Suprapubic skin (tissue), 4 donors: Measurements from ENCODE around the gene OR5AN1.

Experiments used
- CTCF ChIP-seq, 2 donors: fragments of 200-600 bp in 1 of 2; fragments of 450-650 bp in 1 of 2; sonication (generic) in 1 of 2; IDR thresholded peaks; one replicate each; pipeline ENCODE4 v1.5.1; 2016 to 2019; ENCODE audit warnings: antibody characterized with exemption in 2 of 2, mild to moderate bottlenecking in 1 of 2, moderate library complexity in 1 of 2
- EP300 ChIP-seq: sonication (generic); formaldehyde crosslinking; IDR thresholded peaks from one replicate; pipeline ENCODE4 v1.6.1; 2017; ENCODE audit warnings: antibody characterized with exemption
- POLR2A ChIP-seq, 2 donors: fragments of 450-650 bp; IDR thresholded peaks; one replicate each; pipeline ENCODE4 v1.6.1; 2017; ENCODE audit warnings: antibody characterized with exemption in 2 of 2, mild to moderate bottlenecking in 2 of 2, moderate library complexity in 2 of 2
- POLR2AphosphoS5 ChIP-seq, 3 donors: sonication (generic); formaldehyde crosslinking; IDR thresholded peaks; one replicate each; pipeline ENCODE4 v1.6.1; 2017; ENCODE audit warnings: antibody characterized with exemption in 3 of 3

DNA sequence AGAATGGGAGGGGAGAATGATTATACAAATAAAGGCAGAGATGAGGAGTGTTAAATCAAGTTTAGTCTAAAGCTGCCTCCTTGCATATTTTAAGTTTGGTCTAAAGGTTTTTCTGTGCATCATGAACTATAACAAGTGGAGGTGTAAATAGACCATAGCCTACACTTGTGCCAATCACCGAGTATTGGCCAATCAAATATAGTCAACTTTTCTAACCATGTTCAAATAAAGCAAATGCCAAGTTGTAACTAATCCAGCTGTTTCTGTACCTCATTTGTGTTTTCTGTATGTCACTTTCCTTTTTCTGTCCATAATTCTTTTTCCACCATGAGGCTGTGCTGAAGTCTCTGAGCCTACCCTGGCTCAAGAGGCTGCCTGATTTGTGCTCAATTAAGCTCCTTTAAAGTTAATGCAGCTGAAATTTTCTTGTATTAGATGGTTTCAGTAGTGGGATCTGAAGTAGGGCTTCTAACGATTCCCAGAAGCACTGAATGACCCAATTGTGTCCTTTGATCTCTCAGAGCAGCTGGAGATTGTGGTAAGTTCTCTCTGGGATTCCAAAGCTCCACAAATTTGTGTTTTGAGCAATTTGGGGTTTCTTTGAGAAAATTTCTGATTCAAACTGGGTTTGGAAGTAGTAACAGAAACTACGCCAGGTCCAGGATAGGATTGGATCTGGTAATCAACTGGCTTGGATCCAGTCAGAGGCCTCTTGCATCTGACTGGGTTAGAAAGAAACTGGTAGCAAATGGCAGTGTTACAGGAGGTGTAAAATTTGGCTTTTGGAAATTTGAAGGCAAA is 42.0 kb downstream of the OR5AN1 start:
- no peak for TF ChIP-seq POLR2AphosphoS5 (IDR thresholded peaks at IDR 0.05)
- TF ChIP-seq CTCF (IDR thresholded peaks at IDR 0.05) = no peak
- TF ChIP-seq POLR2A (IDR thresholded peaks at IDR 0.05) = no peak
- TF ChIP-seq EP300 = no peak
